Neural cell (in vitro differentiated cells): ENCODE measurements around the gene CDHR4. TPM values are rescaled to one million over a fixed set of nuclear protein-coding genes. Genes with fewer than 3 reads are reported as not detected.

Source experiments
- H2AFZ ChIP-seq: fragments of 200-600, 300-800 bp; sonication (generic), shearing (Covaris generic); 2 replicates; pipeline ENCODE4 v1.6.0; 2014; ENCODE audit warnings: low read depth, mild to moderate bottlenecking, antibody characterized with exemption, low read length, moderate library complexity
- H3F3A ChIP-seq: fragments of 200-600 bp; shearing (Covaris generic); 2 replicates; pipeline ENCODE4 v1.6.1; 2016; ENCODE audit warnings: mild to moderate bottlenecking, moderate library complexity, mixed read lengths, antibody characterized with exemption, low read length; ENCODE audit not compliant: insufficient read depth, poor library complexity, severe bottlenecking
- H3K27ac ChIP-seq: fragments of 200-600, 300-800 bp; sonication (generic), shearing (Covaris generic); 2 replicates; pipeline ENCODE4 v1.5.1; 2014; ENCODE audit warnings: mild to moderate bottlenecking, low read length, moderate library complexity
- H3K27me3 ChIP-seq: fragments of 300-800, 200-600 bp; sonication (generic), shearing (Covaris generic); 2 replicates; pipeline ENCODE4 v1.6.0; 2014; ENCODE audit warnings: mild to moderate bottlenecking, low read depth, low read length, moderate library complexity; ENCODE audit not compliant: insufficient read depth
- H3K36me3 ChIP-seq: fragments of 300-800, 200-600 bp; sonication (generic), shearing (Covaris generic); 2 replicates; pipeline ENCODE4 v1.5.1; 2014; ENCODE audit warnings: mild to moderate bottlenecking, antibody characterized with exemption, low read length, moderate library complexity; ENCODE audit not compliant: insufficient read depth
- H3K4me2 ChIP-seq: fragments of 300-800, 200-600 bp; sonication (generic), shearing (Covaris generic); 2 replicates; pipeline ENCODE4 v1.6.0; 2014; ENCODE audit warnings: mild to moderate bottlenecking, low read length
- H3K4me3 ChIP-seq: fragments of 300-800, 200-600 bp; sonication (generic), shearing (Covaris generic); 2 replicates; pipeline ENCODE4 v1.5.1; 2014; ENCODE audit warnings: mild to moderate bottlenecking, low read length, moderate library complexity
- H3K79me2 ChIP-seq: fragments of 200-600 bp; shearing (Covaris generic); replicated peaks from 2 replicates; pipeline ENCODE4 v1.6.0; 2014; ENCODE audit warnings: mild to moderate bottlenecking, low read length, moderate library complexity; ENCODE audit not compliant: insufficient read depth
- H3K9ac ChIP-seq: fragments of 300-800, 200-600 bp; sonication (generic), shearing (Covaris generic); 2 replicates; pipeline ENCODE4 v1.6.1; 2016; ENCODE audit warnings: mild to moderate bottlenecking, low read length, mixed read lengths
- H3K9me2 ChIP-seq: fragments of 200-600 bp; shearing (Covaris generic); 2 replicates; pipeline ENCODE4 v1.6.1; 2016; ENCODE audit warnings: mild to moderate bottlenecking, low read length, mixed read lengths; ENCODE audit not compliant: insufficient read depth
- H3K9me3 ChIP-seq: fragments of 200-600, 300-800 bp; sonication (generic), shearing (Covaris generic); 2 replicates; pipeline ENCODE4 v1.6.1; 2016; ENCODE audit warnings: mild to moderate bottlenecking, mixed run types, low read length, moderate library complexity, mixed read lengths
- H4K20me1 ChIP-seq: fragments of 200-600 bp; shearing (Covaris generic); 2 replicates; pipeline ENCODE4 v1.6.1; 2016; ENCODE audit warnings: mild to moderate bottlenecking, mixed run types; ENCODE audit not compliant: insufficient read depth
- EP300 ChIP-seq: fragments of 450-650 bp; conservative IDR thresholded peaks from 2 replicates; pipeline ENCODE4 v1.6.1; 2014; ENCODE audit warnings: antibody characterized with exemption, mild to moderate bottlenecking, moderate library complexity; ENCODE audit not compliant: poor library complexity, severe bottlenecking
- EZH2 ChIP-seq: fragments of 200-600, 300-800 bp; shearing (Covaris generic), sonication (generic); IDR thresholded peaks from 2 replicates; pipeline ENCODE4 v1.6.1; 2014; ENCODE audit warnings: antibody characterized with exemption, low read length, borderline replicate concordance, mild to moderate bottlenecking; ENCODE audit not compliant: insufficient read depth, poor library complexity, severe bottlenecking
- MXI1 ChIP-seq: fragments of 450-650 bp; conservative IDR thresholded peaks from 2 replicates; pipeline ENCODE4 v1.6.1; 2014; ENCODE audit warnings: antibody characterized with exemption, mild to moderate bottlenecking; ENCODE audit not compliant: poor library complexity, severe bottlenecking
- POLR2AphosphoS5 ChIP-seq: IDR thresholded peaks from 2 replicates; pipeline ENCODE4 v1.6.1; 2012
- RAD21 ChIP-seq: fragments of 450-650 bp; conservative IDR thresholded peaks from 2 replicates; pipeline ENCODE4 v1.6.1; 2014; ENCODE audit warnings: antibody characterized with exemption, mild to moderate bottlenecking, moderate library complexity
- SMC3 ChIP-seq: fragments of 450-650 bp; conservative IDR thresholded peaks from 2 replicates; pipeline ENCODE4 v1.6.1; 2014; ENCODE audit warnings: antibody characterized with exemption, mild to moderate bottlenecking, moderate library complexity; ENCODE audit not compliant: poor library complexity
- TAF1 ChIP-seq: IDR thresholded peaks from 2 replicates; pipeline ENCODE4 v1.6.1; 2012; ENCODE audit warnings: low read depth
- polyA plus RNA-seq: library from polyadenylated mRNA; depleted of rRNA; stranded (reverse); fragments of >200 nt; gene quantifications from 2 replicates; pipeline ENCODE4 v1.2.3, GENCODE V29; 2014
- TF ChIP-seq, protein P1 (sequence below): fragments of 450-650 bp; IDR thresholded peaks from 2 replicates; pipeline ENCODE4 v1.5.1; 2014; ENCODE audit warnings: antibody characterized with exemption, mild to moderate bottlenecking, moderate library complexity; ENCODE audit not compliant: poor library complexity, severe bottlenecking
- TF ChIP-seq, protein P2 (sequence below): IDR thresholded peaks from 2 replicates; pipeline ENCODE4 v1.6.1; 2012; ENCODE audit warnings: borderline replicate concordance

The CDHR4 gene
- polyA plus RNA-seq, 1 donor from 2014 or later = not detected

DNA sequence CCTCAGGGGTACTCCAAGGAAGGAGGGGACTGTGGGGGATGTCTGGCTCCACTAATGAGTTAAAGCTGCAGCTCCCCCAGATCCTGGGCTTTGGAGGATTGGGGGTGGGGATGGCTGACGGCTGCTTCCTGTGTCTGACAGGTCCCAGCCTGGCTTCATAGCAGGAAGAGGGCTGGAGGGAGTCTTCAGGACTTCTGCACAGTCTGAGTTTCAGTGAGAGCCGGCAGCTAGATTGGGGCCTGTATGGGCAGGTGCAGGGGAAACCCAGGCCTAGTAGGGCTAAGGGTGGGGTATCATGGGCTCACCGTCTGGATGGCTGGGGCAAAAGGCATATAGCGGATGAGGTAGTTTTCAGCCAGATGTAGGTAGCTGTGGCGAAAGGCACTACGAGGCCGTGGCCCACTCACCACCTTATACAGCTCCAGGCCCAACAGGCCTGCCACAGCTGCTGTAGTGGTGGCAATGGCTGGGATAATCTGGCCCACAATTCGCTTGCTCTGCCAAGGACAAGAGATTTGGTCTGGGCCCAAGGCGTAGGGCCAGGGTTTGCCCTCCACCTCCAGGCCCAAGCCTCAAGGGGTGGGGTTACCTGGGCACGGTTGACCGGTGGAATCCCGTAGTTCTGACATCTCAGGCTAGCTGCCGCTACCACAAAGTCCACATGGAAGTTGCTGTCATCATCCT, 7.9 kb upstream of the CDHR4 start:
- Histone ChIP-seq H3F3A (no peaks in the 10 kb centered on the region), H3K4me3 (no peak overlapping the region), H4K20me1 (no peaks in the 10 kb centered on the region), H3K9me2 (no peaks in the 10 kb centered on the region), H3K27me3 (peaks cover 14% of the 10 kb centered on the region), H2AFZ (no peak overlapping the region), H3K79me2 (no peaks in the 10 kb centered on the region), H3K9me3 (no peaks in the 10 kb centered on the region), H3K36me3 (no peaks in the 10 kb centered on the region), H3K4me2 (no peak overlapping the region), H3K27ac (no peak overlapping the region), H3K9ac (no peak overlapping the region)
- TF ChIP-seq RAD21 = no peak
- TF ChIP-seq, protein P1, sequence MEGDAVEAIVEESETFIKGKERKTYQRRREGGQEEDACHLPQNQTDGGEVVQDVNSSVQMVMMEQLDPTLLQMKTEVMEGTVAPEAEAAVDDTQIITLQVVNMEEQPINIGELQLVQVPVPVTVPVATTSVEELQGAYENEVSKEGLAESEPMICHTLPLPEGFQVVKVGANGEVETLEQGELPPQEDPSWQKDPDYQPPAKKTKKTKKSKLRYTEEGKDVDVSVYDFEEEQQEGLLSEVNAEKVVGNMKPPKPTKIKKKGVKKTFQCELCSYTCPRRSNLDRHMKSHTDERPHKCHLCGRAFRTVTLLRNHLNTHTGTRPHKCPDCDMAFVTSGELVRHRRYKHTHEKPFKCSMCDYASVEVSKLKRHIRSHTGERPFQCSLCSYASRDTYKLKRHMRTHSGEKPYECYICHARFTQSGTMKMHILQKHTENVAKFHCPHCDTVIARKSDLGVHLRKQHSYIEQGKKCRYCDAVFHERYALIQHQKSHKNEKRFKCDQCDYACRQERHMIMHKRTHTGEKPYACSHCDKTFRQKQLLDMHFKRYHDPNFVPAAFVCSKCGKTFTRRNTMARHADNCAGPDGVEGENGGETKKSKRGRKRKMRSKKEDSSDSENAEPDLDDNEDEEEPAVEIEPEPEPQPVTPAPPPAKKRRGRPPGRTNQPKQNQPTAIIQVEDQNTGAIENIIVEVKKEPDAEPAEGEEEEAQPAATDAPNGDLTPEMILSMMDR = no peak
- no peak for TF ChIP-seq EP300

DNA sequence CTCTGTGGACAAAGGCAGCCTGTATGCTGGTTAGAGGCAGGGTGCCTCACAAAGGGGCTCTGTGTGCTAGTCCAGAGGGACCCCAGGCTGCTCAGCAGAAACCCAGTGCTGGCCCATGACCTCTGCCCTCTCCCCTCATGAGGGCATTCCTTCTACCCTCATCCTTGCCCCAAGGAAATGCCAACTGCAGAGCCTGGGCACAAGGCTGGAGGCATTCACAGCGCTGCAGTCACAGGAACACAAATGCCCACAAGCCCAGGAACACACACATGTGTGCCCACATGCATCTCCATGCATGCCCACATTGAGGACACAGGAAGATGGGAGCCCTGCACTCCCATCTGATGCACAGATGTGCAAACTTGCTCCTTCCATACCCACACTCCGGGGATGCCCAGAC, 7.2 kb upstream of the CDHR4 start:
- Histone ChIP-seq H2AFZ (no peak overlapping the region), H3K9me2 (no peaks in the 10 kb centered on the region), H3K4me2 (no peak overlapping the region), H3F3A (no peaks in the 10 kb centered on the region), H3K27ac (no peak overlapping the region), H3K9me3 (no peaks in the 10 kb centered on the region), H4K20me1 (no peaks in the 10 kb centered on the region), H3K79me2 (no peaks in the 10 kb centered on the region), H3K27me3 (peaks cover 14% of the 10 kb centered on the region), H3K9ac (no peak overlapping the region), H3K36me3 (no peaks in the 10 kb centered on the region), H3K4me3 (no peak overlapping the region)
- TF ChIP-seq TAF1 = no peak
- TF ChIP-seq MXI1 = no peak
- TF ChIP-seq, protein P2, sequence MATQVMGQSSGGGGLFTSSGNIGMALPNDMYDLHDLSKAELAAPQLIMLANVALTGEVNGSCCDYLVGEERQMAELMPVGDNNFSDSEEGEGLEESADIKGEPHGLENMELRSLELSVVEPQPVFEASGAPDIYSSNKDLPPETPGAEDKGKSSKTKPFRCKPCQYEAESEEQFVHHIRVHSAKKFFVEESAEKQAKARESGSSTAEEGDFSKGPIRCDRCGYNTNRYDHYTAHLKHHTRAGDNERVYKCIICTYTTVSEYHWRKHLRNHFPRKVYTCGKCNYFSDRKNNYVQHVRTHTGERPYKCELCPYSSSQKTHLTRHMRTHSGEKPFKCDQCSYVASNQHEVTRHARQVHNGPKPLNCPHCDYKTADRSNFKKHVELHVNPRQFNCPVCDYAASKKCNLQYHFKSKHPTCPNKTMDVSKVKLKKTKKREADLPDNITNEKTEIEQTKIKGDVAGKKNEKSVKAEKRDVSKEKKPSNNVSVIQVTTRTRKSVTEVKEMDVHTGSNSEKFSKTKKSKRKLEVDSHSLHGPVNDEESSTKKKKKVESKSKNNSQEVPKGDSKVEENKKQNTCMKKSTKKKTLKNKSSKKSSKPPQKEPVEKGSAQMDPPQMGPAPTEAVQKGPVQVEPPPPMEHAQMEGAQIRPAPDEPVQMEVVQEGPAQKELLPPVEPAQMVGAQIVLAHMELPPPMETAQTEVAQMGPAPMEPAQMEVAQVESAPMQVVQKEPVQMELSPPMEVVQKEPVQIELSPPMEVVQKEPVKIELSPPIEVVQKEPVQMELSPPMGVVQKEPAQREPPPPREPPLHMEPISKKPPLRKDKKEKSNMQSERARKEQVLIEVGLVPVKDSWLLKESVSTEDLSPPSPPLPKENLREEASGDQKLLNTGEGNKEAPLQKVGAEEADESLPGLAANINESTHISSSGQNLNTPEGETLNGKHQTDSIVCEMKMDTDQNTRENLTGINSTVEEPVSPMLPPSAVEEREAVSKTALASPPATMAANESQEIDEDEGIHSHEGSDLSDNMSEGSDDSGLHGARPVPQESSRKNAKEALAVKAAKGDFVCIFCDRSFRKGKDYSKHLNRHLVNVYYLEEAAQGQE = no peak
- TF ChIP-seq EP300 = no peak
- TF ChIP-seq SMC3 = no peak
- no peak for TF ChIP-seq EZH2
- no peak for TF ChIP-seq RAD21
- no peak for TF ChIP-seq POLR2AphosphoS5
- TF ChIP-seq, protein P1 = no peak
